Suprapubic skin (tissue), 4 donors: ENCODE measurements around the gene SRRM2. TPM values are rescaled to one million over a fixed set of nuclear protein-coding genes. Genes with fewer than 3 reads are reported as not detected.
A peak's percentile ranks its signal among the peaks of the same experiment; 100 is the strongest.

ENCODE experiments used
- DNase-seq, 2 donors: peaks; one replicate each; pipeline ENCODE4 v3.0.0-alpha.2; 2019; ENCODE audit warnings: low spot score in 2 of 2
- H3K27ac ChIP-seq: fragments of 200-600 bp; sonication (generic); one replicate; pipeline ENCODE4 v1.5.1; 2019
- H3K27me3 ChIP-seq: fragments of 200-600 bp; sonication (generic); one replicate; pipeline ENCODE4 v1.5.1; 2019
- H3K36me3 ChIP-seq: fragments of 200-600 bp; sonication (generic); one replicate; pipeline ENCODE4 v1.5.1; 2019
- H3K4me1 ChIP-seq: fragments of 200-600 bp; sonication (generic); one replicate; pipeline ENCODE4 v1.5.1; 2019
- H3K4me3 ChIP-seq: fragments of 200-600 bp; sonication (generic); one replicate; pipeline ENCODE4 v1.5.1; 2019; ENCODE audit warnings: mild to moderate bottlenecking
- H3K9me3 ChIP-seq: fragments of 200-600 bp; sonication (generic); one replicate; pipeline ENCODE4 v1.5.1; 2019
- EP300 ChIP-seq: sonication (generic); formaldehyde crosslinking; IDR thresholded peaks from one replicate; pipeline ENCODE4 v1.6.1; 2017; ENCODE audit warnings: antibody characterized with exemption
- POLR2A ChIP-seq, 2 donors: fragments of 450-650 bp; IDR thresholded peaks; one replicate each; pipeline ENCODE4 v1.6.1; 2017; ENCODE audit warnings: antibody characterized with exemption in 2 of 2, mild to moderate bottlenecking in 2 of 2, moderate library complexity in 2 of 2
- POLR2AphosphoS5 ChIP-seq, 3 donors: sonication (generic); formaldehyde crosslinking; IDR thresholded peaks; one replicate each; pipeline ENCODE4 v1.6.1; 2017; ENCODE audit warnings: antibody characterized with exemption in 3 of 3
- WGBS: methylation state at CpG from one replicate; pipeline ENCODE4 v1.1.5; 2018; 5-methylcytosine and 5-hydroxymethylcytosine counted together
- total RNA-seq, 4 donors: library from RNA; depleted of rRNA; stranded (reverse); fragments of >200 nt; gene quantifications; one replicate each; pipeline ENCODE4 v1.1.0, GENCODE V29; 2016
- TF ChIP-seq, protein P1 (sequence below), 2 donors: fragments of 200-600 bp in 1 of 2; fragments of 450-650 bp in 1 of 2; sonication (generic) in 1 of 2; IDR thresholded peaks; one replicate each; pipeline ENCODE4 v1.5.1; 2016 to 2019; ENCODE audit warnings: antibody characterized with exemption in 2 of 2, mild to moderate bottlenecking in 1 of 2, moderate library complexity in 1 of 2

SRRM2 gene
- total RNA-seq, 4 donors from 2014 or later: 484 to 1,595 (median 654) TPM

DNA sequence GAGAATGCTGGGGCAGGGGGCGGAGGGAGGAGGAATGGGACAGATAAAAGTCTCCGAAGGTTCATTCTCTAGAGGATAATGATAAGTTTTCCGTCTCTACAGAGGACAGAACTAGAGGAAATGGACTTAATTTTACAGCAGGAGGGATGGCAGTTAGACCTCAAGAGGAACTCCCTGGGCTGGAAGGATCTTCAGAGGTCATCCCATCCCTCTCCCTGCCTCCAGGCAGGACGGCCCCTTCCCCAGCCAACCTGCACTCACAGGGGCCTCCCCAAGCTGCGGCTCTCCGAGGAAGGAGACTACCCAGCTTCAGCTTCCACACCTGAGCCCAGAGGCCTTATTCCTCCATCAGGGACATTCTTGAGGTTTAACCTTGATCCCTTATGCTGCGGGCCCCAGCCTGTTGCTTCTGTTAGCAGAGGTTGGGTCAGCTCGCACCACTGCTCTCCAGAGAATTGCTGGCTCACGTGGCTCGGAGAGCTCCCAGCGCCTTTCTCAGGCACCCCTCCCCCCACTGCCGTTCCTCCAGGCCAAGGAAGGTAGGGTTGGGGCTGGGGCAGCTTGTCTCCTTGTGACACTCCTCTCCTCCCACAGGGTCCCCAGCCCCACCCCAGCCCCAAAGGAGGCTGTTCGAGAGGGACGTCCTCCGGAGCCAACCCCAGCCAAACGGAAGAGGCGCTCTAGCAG lies 16.1 kb downstream of the SRRM2 start:
- peak overlapping the region; percentile 84 for H3K27ac ChIP-seq
- H3K27me3 ChIP-seq: no peaks in the 10 kb centered on the region
- TF ChIP-seq, protein P1, sequence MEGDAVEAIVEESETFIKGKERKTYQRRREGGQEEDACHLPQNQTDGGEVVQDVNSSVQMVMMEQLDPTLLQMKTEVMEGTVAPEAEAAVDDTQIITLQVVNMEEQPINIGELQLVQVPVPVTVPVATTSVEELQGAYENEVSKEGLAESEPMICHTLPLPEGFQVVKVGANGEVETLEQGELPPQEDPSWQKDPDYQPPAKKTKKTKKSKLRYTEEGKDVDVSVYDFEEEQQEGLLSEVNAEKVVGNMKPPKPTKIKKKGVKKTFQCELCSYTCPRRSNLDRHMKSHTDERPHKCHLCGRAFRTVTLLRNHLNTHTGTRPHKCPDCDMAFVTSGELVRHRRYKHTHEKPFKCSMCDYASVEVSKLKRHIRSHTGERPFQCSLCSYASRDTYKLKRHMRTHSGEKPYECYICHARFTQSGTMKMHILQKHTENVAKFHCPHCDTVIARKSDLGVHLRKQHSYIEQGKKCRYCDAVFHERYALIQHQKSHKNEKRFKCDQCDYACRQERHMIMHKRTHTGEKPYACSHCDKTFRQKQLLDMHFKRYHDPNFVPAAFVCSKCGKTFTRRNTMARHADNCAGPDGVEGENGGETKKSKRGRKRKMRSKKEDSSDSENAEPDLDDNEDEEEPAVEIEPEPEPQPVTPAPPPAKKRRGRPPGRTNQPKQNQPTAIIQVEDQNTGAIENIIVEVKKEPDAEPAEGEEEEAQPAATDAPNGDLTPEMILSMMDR (IDR thresholded peaks at IDR 0.05): no peak
- TF ChIP-seq POLR2A (IDR thresholded peaks at IDR 0.05) (no peak), POLR2AphosphoS5 (IDR thresholded peaks at IDR 0.05) (no peak), EP300 (no peak)
- WGBS: 77% methylated on average over 17 of the region's 17 CpGs
- DNase-seq: no peak
- H3K36me3 ChIP-seq: peaks cover 91% of the 10 kb centered on the region
- H3K4me3 ChIP-seq: no peak overlapping the region
- H3K9me3 ChIP-seq: no peaks in the 10 kb centered on the region
- peaks cover 38% of the 10 kb centered on the region for H3K4me1 ChIP-seq

DNA sequence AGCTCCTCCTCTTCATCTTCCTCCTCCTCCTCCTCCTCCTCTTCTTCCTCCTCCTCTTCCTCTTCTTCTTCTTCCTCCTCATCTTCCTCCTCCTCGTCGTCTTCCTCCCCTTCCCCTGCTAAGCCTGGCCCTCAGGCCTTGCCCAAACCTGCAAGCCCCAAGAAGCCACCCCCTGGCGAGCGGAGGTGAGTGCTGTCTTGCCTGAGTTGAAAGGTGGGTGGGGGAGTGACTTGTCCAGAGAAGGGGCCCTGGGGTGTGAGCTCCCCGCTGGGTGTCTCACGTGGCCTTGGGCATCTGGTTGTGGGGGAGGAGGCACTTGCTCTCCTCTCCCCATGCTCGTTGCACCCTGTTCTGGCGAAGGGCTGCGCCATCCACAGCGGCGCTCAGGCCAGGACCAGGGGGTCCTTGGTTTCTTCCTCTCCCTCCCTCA lies 16.7 kb downstream of the SRRM2 start:
- Histone ChIP-seq H3K4me1 (peaks cover 38% of the 10 kb centered on the region), H3K9me3 (no peaks in the 10 kb centered on the region), H3K36me3 (peaks cover 87% of the 10 kb centered on the region), H3K4me3 (no peak overlapping the region), H3K27me3 (no peaks in the 10 kb centered on the region), H3K27ac (peak overlapping the region; percentile 84)
- no peak for TF ChIP-seq POLR2AphosphoS5 (IDR thresholded peaks at IDR 0.05)
- TF ChIP-seq, protein P1 (IDR thresholded peaks at IDR 0.05): no peak
- WGBS: 84% methylated on average over 11 of the region's 11 CpGs
- no peak for DNase-seq

GRCh38 chr16:2769675-2770056 lies 17.2 kb downstream of the SRRM2 start:
- 46% methylated on average over 14 of the region's 14 CpGs for WGBS
- peak in 1 of 2 donors; percentile 88 for DNase-seq
- Histone ChIP-seq H3K27ac (peak overlapping the region; percentile 84), H3K4me1 (peaks cover 43% of the 10 kb centered on the region), H3K4me3 (no peak overlapping the region), H3K27me3 (no peaks in the 10 kb centered on the region), H3K36me3 (peaks cover 87% of the 10 kb centered on the region), H3K9me3 (no peaks in the 10 kb centered on the region)
- TF ChIP-seq POLR2AphosphoS5 (IDR thresholded peaks at IDR 0.05) (peak in 1 of 3 donors; percentile 33), EP300 (no peak), POLR2A (IDR thresholded peaks at IDR 0.05) (no peak)
- TF ChIP-seq, protein P1 (IDR thresholded peaks at IDR 0.05): no peak

GRCh38 chr16:2770057-2770951 lies 17.9 kb downstream of the SRRM2 start:
- no peak for DNase-seq
- no peaks in the 10 kb centered on the region for H3K27me3 ChIP-seq
- no peaks in the 10 kb centered on the region for H3K9me3 ChIP-seq
- H3K27ac ChIP-seq: peak overlapping the region; percentile 84
- H3K4me3 ChIP-seq: no peak overlapping the region
- TF ChIP-seq, protein P1 (IDR thresholded peaks at IDR 0.05): no peak
- TF ChIP-seq POLR2AphosphoS5 (IDR thresholded peaks at IDR 0.05): peak in 1 of 3 donors; percentile 4
- peaks cover 50% of the 10 kb centered on the region for H3K4me1 ChIP-seq
- H3K36me3 ChIP-seq: peaks cover 87% of the 10 kb centered on the region
- WGBS: 77% methylated on average over 26 of the region's 32 CpGs
